Amygdala (tissue), 56 donors: Measurements from ENCODE around the gene LYG1.
A peak's percentile ranks its signal among the peaks of the same experiment; 100 is the strongest.
"Not testable (repeated sequence)": the region's sequence is repeated elsewhere in the genome, so short reads cannot be mapped to it uniquely, and the experiment has no call there.

ENCODE experiments used
- DNase-seq, 56 donors: peaks; one replicate each; lab custom pipeline; 2025; lab: John Stamatoyannopoulos, UW

LYG1 gene

DNA sequence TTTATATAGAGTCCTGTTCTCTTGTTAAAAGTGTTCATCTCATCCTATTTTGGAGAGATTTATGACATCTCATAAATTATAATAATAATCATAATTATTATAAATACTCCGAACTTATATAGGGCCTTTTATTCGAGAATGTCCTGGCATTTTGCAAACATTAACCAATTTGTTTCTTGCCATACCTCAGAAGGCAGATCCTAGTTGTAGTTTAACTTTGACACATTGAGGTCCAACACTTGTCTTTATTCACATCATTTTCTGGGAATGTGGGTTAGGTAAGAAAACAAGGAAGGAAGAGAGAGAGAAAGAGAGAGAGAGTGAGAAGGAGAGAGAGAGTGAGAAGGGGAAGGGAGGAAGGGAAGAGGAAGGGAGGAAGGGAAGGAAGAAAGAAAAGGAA, at the start of gene LYG1:
TSS of gene LYG1 (minus strand) at position 101 of the 400 bp plus-strand sequence. CDS start 5,527 bp downstream, outside the sequence.
- DNase-seq: not testable (repeated sequence)

DNA sequence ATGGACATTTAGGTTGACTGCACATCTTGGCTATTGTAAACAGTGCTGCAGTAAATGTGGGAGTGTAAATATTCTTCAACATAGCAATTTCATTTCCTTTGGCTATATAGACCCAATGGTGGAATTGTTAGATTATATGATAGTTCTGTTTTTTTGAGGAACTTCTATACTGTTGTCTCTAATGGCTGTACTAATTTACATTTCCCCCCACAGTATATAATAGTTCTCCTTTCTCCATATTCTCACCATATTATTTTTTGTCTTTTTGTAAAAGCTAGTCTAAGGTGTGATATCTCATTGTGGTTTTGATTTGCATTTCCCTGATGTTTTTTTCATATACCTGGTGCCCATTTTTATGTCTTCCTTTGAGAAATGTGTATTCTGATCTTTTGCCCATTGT, 49.2 kb upstream of the LYG1 start:
- no peak for DNase-seq

DNA sequence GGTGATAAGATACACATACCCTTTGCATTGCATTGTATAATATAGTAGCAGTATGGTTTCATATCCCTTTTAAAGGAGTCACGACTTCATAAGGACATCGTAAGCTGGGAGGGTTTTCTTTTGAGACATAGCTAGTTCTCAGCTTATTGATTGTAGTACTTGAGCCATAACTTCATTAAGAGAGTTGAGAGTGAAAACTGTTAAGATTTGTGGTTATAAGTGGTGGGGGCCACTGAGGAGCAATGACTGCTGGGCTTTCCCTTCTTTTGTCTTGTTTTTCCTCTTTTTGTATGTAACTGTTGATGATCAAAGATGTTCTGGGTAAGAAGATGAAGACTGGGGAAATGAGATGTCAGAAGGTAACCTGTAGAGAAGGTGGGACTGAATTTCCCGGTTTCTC, 47.2 kb upstream of the LYG1 start:
- no peak for DNase-seq

DNA sequence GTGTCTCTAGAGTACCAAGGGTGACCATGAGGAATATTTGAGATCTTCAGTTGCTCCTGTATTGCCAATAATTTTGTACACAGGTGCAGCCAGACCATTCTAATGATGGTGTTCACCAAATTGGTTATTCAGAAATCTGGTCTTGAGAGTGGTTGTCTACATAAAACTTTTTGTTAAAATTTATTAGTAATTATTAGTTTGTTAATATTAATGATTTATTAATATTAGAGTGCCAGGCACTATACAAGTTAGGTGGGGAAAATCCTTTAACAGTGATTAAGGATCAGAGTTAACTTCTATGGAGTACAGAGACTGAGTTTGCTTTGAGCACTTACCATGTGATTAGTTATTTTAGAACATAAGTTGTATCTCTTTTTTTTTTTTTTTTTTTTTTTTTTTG, 45.2 kb upstream of the LYG1 start:
- no peak for DNase-seq

DNA sequence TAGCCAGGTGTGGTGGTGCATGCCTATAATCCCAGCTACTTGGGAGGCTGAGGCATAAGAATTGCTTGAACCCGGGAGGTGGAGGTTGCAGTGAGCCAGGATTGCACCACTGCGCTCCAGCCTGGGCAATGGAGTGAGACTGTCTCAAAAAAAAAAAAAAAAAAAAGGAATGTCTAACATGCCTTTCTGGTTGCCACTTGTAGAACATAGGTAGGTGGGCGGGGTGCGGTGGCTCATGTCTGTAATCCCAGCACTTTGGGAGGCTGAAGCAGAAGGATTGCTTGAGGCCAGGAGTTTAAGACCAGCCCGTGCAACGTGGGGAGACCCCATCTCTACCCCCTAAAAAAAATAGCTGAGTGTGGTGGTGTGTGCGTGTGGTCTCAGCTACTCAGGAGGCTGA, 44.4 kb upstream of the LYG1 start:
- not testable (repeated sequence) for DNase-seq

DNA sequence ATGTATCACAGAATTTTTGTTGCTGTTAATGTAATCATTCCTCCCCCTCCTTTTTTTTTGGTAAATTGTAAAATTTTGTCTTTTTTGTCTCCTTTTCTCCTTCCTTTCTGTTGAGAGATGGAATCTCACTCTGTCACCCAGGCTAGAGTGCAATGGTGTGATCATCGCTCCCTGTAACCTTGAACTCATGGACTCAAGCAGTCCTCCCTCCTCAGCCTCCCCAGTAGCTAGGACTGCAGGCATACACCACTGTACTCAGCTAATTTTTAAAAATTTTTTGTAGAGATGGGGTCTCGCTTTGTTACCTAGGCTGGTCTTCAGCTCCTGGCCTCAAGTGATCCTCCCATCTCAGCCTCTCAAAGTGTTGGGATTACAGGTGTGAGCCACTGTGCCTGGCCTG, 41.5 kb upstream of the LYG1 start:
- no peak for DNase-seq

DNA sequence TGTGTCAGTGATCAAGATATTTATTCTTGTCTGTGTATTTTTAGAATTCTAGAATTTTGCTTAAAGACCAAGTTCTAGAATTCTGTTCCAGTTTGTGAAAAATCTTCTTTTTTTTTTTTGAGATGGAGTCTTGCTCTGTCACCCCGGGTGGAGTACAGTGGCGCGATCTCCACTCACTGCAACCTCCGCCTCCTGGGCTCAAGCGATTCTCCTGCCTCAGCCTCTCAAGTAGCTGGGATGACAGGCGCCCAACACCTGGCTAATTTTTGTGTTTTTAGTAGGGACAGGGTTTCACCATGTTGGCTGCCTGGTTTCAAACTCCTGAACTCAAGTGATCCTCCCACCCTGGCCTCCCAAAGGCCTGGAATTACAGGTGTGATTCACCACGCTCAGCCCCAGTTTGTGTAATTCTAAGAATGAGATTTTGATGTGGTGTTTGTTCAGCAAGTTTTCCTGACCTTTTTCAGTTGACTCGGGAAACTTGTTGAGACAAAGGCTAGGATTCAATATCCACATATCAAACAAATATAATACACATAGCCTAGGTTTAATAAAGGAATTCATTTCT, 39.8 kb upstream of the LYG1 start:
- no peak for DNase-seq

DNA sequence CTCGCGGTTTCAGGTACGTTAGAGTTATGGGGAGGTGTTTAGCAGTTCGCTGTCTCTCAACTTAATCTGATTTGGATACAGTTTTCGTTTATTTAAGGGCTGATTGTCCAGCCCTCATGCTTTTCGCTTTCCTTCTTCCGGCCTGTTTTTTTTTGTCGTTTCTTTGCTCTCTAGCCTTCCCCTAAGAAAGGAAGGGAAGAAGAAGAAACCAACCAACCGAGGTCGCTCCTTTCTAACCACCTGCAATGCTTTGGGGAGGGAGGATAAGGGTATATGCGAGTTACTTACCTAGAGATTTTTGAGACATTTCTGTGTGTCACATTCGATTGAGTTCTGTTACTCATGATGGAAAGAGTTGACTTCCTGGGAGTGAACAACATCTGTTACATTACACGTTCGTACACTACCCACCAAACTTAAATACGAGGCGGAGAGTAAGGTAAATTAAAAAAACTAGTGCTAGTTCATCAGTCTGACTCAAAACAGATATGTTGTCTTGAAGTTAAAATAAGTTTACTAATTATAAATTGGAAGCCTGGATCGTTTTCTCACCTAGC, 37.1 kb upstream of the LYG1 start:
- DNase-seq: no peak

DNA sequence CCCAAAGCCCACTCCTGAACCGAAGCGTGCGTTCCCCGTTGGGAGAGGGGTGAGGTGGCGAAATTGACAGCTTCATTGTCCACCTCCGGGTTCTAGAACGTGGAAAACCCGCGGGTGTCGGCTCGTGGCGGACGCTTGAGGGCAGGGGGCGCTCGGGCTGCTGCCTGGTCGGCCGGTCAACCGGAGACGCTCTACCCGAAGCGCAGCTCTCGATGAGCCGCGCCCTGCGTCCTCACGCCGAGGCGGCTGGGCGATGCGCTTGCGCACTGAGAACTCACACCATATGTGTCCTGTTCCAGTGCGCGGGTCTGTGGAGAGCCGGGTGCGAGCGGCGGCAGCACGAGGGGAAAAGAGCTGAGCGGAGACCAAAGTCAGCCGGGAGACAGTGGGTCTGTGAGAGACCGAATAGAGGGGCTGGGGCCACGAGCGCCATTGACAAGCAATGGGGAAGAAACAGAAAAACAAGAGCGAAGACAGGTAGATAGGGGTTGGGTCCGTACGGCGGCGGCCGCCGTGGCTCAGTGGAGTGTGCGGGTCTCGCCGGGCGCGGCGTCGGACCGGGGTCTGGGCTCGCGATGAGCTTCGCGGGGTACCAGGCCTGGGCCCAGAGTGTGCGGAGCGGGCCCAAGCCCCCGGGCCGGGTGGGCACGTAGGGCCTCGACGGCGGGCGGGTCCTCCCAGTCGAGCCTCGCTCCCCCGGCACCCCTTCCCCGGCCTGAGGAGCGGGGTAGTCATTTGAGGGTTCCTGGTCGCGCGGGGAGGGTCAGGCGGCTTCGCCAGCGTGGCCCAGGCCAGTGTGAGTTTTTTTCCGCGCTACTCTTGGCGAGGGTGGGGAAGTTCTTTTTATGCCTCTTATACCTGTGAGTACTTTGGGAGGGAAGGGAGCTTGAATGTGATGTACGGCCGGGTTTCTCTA, 36.4 kb upstream of the LYG1 start, which contains the start of gene EIF5B:
TSS of gene EIF5B (plus strand) at position 277 of the 916 bp plus-strand sequence. CDS start at position 443, 166 bp downstream.
- peak; percentile 53 to 98 (median 92) for DNase-seq

DNA sequence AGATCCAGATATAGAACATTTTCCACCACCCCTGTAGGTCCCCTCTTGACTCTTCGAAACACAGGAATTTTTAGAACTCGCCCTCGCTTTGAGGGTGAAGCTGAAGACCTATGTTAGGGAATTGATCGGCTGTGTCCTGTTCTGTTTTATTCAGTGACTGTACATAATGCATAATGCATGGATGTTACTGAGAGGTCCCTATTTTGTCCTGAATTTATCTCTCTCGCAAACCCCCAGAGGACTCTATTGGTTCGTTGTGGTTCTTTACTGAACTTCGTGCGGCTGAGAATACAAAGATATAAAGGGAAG, 35.8 kb upstream of the LYG1 start:
- DNase-seq: no peak

DNA sequence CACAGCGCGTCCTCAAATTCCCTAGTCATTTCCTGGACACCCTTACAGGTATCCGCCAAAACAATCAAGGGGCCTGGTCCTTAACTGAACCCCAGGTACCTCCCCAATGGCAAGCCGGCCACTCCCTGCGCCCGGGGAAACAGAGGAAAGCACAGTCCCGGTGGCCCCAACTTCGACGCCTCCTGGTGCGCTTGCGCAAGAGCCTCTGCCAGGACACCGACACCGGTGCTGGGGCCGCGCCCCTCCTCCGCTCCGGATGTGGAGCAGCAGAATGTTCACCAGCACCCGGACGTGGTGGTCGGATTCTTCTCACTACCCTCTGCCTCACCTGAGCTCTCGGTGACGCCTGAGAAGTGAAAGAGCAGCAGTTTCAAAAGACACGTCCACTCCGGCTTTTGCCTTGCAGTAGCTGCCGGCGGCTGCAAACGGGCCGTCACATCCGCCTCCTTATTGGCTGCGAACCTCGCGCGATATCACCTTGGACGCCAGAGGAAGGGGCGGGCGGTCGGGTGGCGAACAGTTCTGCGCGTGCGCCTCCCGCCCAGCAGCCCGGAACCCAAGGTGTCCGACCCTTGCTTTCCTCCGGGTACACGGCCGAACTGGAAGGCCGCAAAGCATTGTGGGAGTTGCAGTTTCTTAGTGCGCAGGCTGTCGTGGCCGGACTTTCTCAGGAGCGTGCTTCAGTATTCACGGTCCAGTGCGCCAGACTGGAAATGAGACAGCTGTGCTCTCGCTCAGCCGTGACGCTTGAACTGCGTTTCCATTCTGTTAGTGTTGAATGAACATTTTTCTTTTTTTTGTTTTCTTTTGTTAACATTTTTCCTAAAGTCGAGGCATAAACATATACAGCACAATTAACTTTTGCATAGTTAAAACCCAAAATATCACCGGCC, 35.2 kb upstream of the LYG1 start, which contains the start of gene TXNDC9:
TSS of gene TXNDC9 (minus strand) at position 423 of the 893 bp plus-strand sequence. CDS start 3,123 bp downstream, outside the sequence.
- peak; percentile 84 to 99 (median 97) for DNase-seq

DNA sequence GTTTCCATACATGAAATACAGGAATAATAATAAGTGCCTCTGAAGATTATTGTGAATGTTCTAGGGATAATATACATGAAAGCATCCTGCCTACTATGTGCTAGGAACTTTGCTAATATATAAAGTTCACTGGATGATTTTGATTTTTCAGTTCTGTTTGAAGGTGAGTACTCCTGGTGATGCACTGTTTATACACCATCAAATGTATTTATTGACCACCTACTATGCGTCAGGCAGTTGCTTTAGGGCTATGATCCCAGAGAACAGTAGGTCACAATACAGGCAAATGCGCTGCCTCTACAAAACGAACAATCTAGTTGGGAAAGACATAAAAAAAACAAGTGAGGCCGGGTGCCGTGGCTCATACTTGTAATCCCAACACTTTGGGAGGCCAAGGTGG, 24.4 kb upstream of the LYG1 start:
- no peak for DNase-seq

DNA sequence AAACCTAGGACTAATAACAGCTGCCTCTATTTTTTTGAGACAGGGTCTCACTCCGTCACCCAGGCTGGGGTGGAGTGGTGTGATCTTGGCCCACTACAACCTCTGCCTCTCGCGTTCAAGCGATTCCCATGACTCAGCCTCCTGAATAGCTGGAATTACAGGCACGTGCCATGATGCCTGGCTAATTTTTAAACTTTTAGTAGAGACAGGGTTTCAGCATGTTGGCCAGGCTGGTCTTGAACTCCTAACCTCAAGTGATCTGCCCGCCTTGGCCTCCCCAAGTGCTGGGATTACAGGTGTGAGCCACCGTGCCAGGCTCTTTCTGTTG, 16.8 kb upstream of the LYG1 start:
- not testable (repeated sequence) for DNase-seq

DNA sequence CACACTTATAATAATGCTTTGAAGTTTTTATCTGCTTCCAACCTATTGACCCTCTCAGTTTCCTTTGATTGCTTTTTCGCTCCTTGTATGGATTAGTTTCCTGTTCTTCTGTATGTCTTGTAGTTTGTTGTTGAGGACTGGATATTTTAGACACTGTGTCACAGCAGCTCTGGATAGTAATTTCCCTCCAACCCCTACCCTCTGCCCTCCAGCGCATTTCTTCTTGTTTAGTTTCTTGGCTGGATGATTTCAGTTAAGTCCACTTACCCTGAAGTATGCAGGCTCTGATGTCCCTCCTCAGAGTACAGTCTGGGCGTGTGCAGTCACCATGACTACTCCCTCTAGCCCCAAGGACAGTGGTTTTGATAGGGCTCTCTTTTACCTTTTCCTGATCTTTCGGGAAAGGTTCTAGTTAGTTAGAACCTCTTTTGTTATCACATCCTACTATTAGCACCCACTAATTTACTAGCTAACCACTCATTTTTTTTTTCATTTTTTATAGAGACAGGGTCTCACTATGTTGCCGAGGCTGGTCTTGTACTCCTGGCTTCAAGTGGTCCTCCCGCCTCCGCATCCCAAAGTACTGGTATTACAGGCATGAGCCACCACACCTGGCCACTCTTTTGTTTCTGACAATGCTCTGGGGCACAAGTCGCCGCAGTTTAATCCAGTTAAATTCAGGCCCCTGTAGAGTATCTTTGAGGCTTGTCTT, 16.3 kb upstream of the LYG1 start:
- DNase-seq: no peak

DNA sequence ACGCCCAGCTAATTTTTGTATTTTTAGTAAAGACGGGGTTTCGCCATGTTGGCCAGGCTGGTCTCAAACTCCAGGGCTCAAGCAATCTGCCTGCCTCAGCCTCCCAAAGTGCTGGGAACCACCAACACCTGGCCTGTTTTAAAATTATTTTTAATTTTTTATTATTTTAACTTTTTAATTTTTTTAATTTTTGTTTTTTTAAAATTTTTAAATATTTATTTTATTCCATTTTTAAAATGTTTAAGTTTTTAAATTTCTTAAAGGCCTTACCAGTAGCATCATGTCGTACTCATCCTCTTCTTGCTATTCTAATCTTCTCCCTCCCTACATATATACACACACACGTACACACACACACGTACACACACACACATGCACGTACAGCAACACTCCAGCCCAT, 1.4 kb downstream of the LYG1 start:
- no peak for DNase-seq

DNA sequence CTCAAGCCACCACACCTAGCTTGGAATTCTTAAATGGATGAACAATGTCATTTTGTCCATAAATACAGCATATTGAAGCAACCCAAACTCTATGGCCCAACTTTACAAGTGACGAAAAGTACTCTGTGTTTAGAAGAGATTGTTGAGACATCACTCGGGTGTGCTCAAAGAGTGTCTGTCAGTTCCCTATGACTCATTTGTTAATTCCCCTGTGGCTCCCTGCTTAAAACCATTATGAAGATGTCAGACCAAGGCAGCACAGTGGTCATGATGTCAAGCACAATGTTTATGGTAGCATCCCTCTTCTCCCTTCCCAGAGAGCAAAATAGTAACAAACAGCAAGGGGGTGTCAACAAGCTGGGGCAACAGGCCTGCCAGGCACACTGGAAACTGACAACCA, 3.0 kb downstream of the LYG1 start:
- no peak for DNase-seq

DNA sequence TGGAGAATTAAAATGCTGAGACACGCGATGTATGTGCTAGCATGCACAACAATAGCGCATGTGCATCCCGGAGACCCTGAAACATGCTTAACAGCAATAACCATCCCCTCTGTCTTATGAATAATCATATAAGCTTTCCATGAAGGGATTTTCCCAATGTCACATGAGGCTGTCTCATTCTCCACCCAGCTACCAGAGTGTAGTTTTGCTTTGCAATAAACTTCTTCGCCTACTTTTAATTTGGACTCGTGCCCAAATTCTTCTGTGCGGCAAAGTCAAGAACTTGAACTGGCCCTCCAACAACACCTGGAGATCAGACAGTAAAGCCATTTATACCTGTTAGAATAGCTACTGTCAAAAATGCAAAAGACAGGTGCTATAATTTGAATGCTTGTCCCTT, 15.5 kb downstream of the LYG1 start:
- no peak for DNase-seq

DNA sequence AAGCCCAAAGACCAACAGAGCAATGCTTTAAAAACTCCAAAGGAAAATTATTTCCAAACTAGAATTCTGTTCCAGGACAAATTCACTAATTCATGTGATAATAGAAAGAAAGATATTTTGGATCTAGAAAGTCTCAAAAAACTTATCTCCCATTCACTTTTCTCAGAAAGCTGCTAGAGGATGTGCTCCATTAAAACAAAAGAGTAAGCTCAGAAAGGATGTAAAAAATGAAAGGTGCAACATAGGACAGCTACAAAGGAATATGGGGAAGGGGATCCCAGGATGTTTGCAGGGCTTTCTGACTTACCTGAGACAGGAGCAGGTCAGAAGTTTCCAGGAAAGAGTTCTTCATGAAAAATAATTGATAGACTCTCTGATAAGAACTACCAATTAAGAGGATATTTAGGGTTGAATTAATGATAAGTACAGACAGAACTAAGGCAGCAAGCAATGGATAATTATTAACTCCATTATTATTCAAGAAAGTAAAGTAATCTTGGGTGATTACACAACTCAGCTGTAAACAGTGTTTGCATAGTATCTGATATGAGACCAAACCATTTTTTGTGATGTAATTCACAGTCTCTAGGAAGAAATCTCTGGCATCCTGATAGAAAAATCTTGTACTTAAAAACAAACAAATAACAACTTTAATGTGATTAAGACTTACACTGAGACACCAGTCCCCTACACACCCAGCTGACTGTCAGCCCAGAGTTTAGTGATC, 20.9 kb downstream of the LYG1 start:
- DNase-seq: no peak

DNA sequence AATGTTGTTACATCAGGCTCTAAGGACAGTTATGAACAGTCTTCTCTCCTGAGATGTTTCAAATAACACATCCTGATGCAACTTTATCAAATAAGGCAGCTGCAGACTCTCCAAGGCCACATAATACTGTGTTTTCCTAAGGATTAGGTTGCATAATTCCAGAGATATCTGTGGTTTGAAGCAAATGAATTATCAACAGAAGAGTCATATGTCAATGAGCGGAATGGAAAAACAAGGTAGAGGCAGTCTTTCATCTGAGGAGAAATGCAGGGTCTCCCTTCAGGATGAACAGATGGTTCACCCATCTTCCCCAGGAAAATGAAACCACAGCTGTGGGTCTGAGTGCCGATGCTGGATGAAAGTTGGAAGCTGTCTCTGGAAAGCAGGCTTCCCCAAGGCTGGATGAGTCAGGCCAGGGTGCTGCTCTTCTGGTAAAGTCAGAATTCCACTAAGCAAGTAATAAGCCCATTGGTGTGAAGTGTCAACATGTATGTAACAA, 22.2 kb downstream of the LYG1 start:
- no peak for DNase-seq
